Stomach (tissue), 4 donors: ENCODE measurements around the gene ZDHHC7.

ENCODE experiments used
- EP300 ChIP-seq: sonication (generic); formaldehyde crosslinking; IDR thresholded peaks from one replicate; pipeline ENCODE4 v1.6.1; 2017; ENCODE audit warnings: antibody characterized with exemption
- POLR2A ChIP-seq, 4 donors: fragments of 450-650 bp; IDR thresholded peaks; one replicate each; pipeline ENCODE4 v1.6.1; 2016; ENCODE audit warnings: antibody characterized with exemption in 4 of 4, control low read depth in 2 of 4, mild to moderate bottlenecking in 1 of 4, moderate library complexity in 1 of 4
- POLR2AphosphoS5 ChIP-seq, 3 donors: sonication (generic); formaldehyde crosslinking; IDR thresholded peaks; one replicate each; pipeline ENCODE4 v1.6.1; 2016; ENCODE audit warnings: antibody characterized with exemption in 3 of 3
- TF ChIP-seq, protein P1 (sequence below), 7 experiments: fragments of 450-650 bp in 4 of 7; fragments of 200-600 bp in 3 of 7; sonication (generic) in 3 of 7; IDR thresholded peaks; one replicate each; pipeline ENCODE4 v1.5.1; 2016 to 2019; ENCODE audit warnings: antibody characterized with exemption in 7 of 7, control low read depth in 2 of 7, mild to moderate bottlenecking in 1 of 7

DNA sequence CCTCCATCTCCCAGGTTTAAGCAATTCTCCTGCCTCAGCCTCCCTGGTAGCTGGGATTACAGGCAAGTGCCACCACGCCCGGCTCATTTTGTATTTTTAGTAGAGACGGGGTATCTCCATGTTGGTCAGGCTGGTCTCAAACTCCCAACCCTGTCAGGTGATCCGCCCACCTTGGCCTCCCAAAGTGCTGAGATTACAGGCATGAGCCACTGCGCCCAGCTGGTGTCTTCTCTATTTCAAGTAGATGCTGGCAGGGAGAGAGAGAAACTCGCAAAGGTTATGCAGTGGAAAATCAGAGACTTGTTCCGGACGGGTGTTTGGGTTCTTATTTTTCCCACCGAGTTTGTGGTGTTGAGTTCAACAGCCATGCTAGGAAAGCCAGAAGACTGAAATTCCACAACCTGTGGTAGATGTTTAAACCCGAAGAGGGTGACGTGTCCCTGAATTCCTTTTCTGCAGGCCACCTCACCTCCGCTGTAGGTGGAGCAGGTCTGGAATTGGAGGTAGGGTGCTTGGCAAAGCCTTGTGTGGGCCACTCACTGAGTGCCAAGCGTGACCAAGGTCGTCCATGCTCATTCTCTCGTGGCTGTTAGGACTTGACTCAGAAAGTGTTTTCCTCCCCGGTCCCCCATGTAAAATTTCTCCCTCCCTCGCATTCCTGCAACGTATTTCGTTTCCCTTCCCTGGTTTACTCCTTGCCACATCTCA is 7.3 kb upstream of the ZDHHC7 start:
- TF ChIP-seq, protein P1, sequence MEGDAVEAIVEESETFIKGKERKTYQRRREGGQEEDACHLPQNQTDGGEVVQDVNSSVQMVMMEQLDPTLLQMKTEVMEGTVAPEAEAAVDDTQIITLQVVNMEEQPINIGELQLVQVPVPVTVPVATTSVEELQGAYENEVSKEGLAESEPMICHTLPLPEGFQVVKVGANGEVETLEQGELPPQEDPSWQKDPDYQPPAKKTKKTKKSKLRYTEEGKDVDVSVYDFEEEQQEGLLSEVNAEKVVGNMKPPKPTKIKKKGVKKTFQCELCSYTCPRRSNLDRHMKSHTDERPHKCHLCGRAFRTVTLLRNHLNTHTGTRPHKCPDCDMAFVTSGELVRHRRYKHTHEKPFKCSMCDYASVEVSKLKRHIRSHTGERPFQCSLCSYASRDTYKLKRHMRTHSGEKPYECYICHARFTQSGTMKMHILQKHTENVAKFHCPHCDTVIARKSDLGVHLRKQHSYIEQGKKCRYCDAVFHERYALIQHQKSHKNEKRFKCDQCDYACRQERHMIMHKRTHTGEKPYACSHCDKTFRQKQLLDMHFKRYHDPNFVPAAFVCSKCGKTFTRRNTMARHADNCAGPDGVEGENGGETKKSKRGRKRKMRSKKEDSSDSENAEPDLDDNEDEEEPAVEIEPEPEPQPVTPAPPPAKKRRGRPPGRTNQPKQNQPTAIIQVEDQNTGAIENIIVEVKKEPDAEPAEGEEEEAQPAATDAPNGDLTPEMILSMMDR (IDR thresholded peaks at IDR 0.05): no peak
- TF ChIP-seq POLR2A (IDR thresholded peaks at IDR 0.05) (no peak), POLR2AphosphoS5 (IDR thresholded peaks at IDR 0.05) (no peak), EP300 (no peak)
